Endodermal cell (in vitro differentiated cells): ENCODE measurements around the gene SMYD3. TPM values are rescaled to one million over a fixed set of nuclear protein-coding genes. Genes with fewer than 3 reads are reported as not detected.

Experiments
- DNase-seq: peaks from one replicate; pipeline ENCODE4 v3.0.0-alpha.2; 2017
- H3K27ac ChIP-seq: 2 replicates; pipeline ENCODE4 v1.5.1; 2013; ENCODE audit warnings: mild to moderate bottlenecking, low read depth, low read length, moderate library complexity
- H3K27me3 ChIP-seq: 2 replicates; pipeline ENCODE4 v1.6.1; 2013; ENCODE audit warnings: mild to moderate bottlenecking, low read length, moderate library complexity; ENCODE audit not compliant: insufficient read depth, control insufficient read depth, poor library complexity, severe bottlenecking
- H3K36me3 ChIP-seq: 2 replicates; pipeline ENCODE4 v1.7.0; 2013; ENCODE audit warnings: mild to moderate bottlenecking, low read length, moderate library complexity; ENCODE audit not compliant: control insufficient read depth, insufficient read depth
- H3K4me1 ChIP-seq: one replicate; pipeline ENCODE4 v1.7.0; 2013; ENCODE audit warnings: low read length; ENCODE audit not compliant: control insufficient read depth, insufficient read depth
- H3K4me3 ChIP-seq: 2 replicates; pipeline ENCODE4 v1.5.1; 2013; ENCODE audit warnings: mild to moderate bottlenecking, low read length, moderate library complexity
- H3K9ac ChIP-seq: 2 replicates; pipeline ENCODE4 v1.6.1; 2013; ENCODE audit warnings: mild to moderate bottlenecking, low read length, moderate library complexity; ENCODE audit not compliant: poor library complexity, severe bottlenecking; ENCODE audit errors: extremely low read depth
- H3K9me3 ChIP-seq: 2 replicates; pipeline ENCODE4 v1.6.1; 2013; ENCODE audit warnings: mild to moderate bottlenecking, low read length, moderate library complexity; ENCODE audit not compliant: control insufficient read depth
- H3K27ac Mint-ChIP-seq: 2 replicates; pipeline ENCODE4 v1.8.0; 2020; ENCODE audit warnings: mixed read lengths
- H3K27me3 Mint-ChIP-seq: 2 replicates; pipeline ENCODE4 v1.8.0; 2021; ENCODE audit warnings: mild to moderate bottlenecking, mixed read lengths; ENCODE audit not compliant: insufficient read depth
- H3K36me3 Mint-ChIP-seq: 2 replicates; pipeline ENCODE4 v1.8.0; 2020; ENCODE audit warnings: low read depth, mixed read lengths
- H3K4me1 Mint-ChIP-seq: 2 replicates; pipeline ENCODE4 v1.8.0; 2020; ENCODE audit warnings: mixed read lengths
- H3K4me3 Mint-ChIP-seq: 2 replicates; pipeline ENCODE4 v1.8.0; 2020; ENCODE audit warnings: mild to moderate bottlenecking, moderate library complexity, mixed read lengths
- H3K9me3 Mint-ChIP-seq: 2 replicates; pipeline ENCODE4 v1.8.0; 2020; ENCODE audit warnings: mild to moderate bottlenecking, mixed read lengths
- CTCF ChIP-seq: fragments of 200-600 bp; sonication (generic); conservative IDR thresholded peaks from 2 replicates; pipeline ENCODE4 v1.5.0; 2021; ENCODE audit warnings: antibody characterized with exemption, mild to moderate bottlenecking
- WGBS, 2 experiments: methylation state at CpG; one replicate each; pipeline versions ENCODE4 v1.1.5 to v1.1.7; 2013; ENCODE audit warnings: missing lambda C conversion rate in 2 of 2, mixed read lengths in 1 of 2; ENCODE audit not compliant: insufficient coverage in 1 of 2, insufficient read length in 1 of 2; 5-methylcytosine and 5-hydroxymethylcytosine counted together
- total RNA-seq, 2 donors: library from RNA; stranded (reverse); fragmentation: NEBNext Ultra II Directional in 1 of 2; extraction: Animal tissue kit (Norgen Biotek cat#: 25700) in 1 of 2; gene quantifications; 2 replicates in 1 of 2; 3 replicates in 1 of 2; pipeline ENCODE4 v1.2.1, GENCODE V29; 2021

SMYD3 gene
- total RNA-seq, 2 donors from 2014 or later, result 32.3 to 45.8 TPM

- H3K4me1 Mint-ChIP-seq, result no peaks in the 10 kb centered on the region
- no peak overlapping the region for H3K27ac Mint-ChIP-seq
- Histone ChIP-seq H3K9me3 (no peaks in the 10 kb centered on the region), H3K36me3 (no peaks in the 10 kb centered on the region), H3K4me1 (no peaks in the 10 kb centered on the region), H3K27me3 (no peaks in the 10 kb centered on the region), H3K4me3 (no peak overlapping the region), H3K9ac (no peak overlapping the region), H3K27ac (no peak overlapping the region)
- no peak for TF ChIP-seq CTCF
- 90 to 94% methylated on average over 8 of the region's 8 CpGs for WGBS, 2 experiments
- H3K4me3 Mint-ChIP-seq, result no peak overlapping the region
- no peaks in the 10 kb centered on the region for H3K27me3 Mint-ChIP-seq
- no peaks in the 10 kb centered on the region for H3K36me3 Mint-ChIP-seq
- no peaks in the 10 kb centered on the region for H3K9me3 Mint-ChIP-seq
- no peak for DNase-seq
Observed at GRCh38 chr1:246169486-246169885, 337.6 kb downstream of the SMYD3 start.

DNA sequence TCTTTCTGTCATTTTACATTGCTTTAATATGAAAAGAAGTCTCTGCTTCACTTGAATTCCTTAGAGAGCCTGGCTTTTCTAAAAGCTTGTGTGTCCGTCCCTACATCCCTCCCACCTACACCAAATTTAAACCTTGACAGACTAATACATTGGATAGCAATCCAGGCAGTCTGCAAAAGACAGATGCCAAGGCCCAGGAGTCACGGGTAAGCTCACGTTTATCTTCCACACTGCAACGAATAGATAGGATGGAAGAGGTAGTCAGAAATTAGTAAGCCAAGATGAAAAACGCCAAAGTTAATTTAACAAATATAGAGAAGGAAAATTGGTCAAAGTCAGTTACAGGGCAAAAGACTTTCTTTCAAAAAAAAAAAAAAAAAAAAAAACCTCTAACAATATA is 338.1 kb downstream of the SMYD3 start:
- H3K4me3 Mint-ChIP-seq, result no peak overlapping the region
- H3K4me1 Mint-ChIP-seq, result no peaks in the 10 kb centered on the region
- H3K27ac Mint-ChIP-seq, result no peak overlapping the region
- Histone ChIP-seq H3K27ac (no peak overlapping the region), H3K36me3 (no peaks in the 10 kb centered on the region), H3K9ac (no peak overlapping the region), H3K27me3 (no peaks in the 10 kb centered on the region), H3K4me3 (no peak overlapping the region), H3K9me3 (no peaks in the 10 kb centered on the region), H3K4me1 (no peaks in the 10 kb centered on the region)
- H3K9me3 Mint-ChIP-seq, result no peaks in the 10 kb centered on the region
- no peaks in the 10 kb centered on the region for H3K36me3 Mint-ChIP-seq
- TF ChIP-seq CTCF, result no peak
- H3K27me3 Mint-ChIP-seq, result no peaks in the 10 kb centered on the region
- 67 to 79% methylated on average over 3 to 5 of the region's 5 CpGs for WGBS, 2 experiments
- no peak for DNase-seq

DNA sequence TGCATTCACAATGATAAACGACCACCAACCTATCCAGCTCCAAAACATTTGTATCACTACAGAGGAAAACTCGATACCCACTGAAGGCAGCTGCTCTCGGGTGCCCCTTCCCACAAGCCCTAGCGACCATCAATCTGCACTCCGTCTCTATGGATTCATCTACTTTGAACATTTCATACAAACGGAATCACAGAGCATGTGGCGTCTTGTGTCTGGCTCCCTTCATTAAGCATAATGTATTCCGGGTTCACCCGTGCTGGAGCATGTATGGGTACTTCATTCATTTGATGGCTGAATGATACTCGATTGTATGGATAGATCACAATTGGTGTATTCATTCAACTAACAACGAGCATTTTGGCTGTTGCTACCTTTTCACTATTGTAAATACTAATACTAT is 340.2 kb downstream of the SMYD3 start:
- no peaks in the 10 kb centered on the region for H3K9me3 Mint-ChIP-seq
- TF ChIP-seq CTCF, result no peak
- Histone ChIP-seq H3K4me3 (no peak overlapping the region), H3K9me3 (no peaks in the 10 kb centered on the region), H3K9ac (no peak overlapping the region), H3K36me3 (no peaks in the 10 kb centered on the region), H3K27me3 (no peaks in the 10 kb centered on the region), H3K4me1 (no peaks in the 10 kb centered on the region), H3K27ac (no peak overlapping the region)
- H3K4me1 Mint-ChIP-seq, result peaks cover 2% of the 10 kb centered on the region
- no peak overlapping the region for H3K4me3 Mint-ChIP-seq
- no peak for DNase-seq
- no peaks in the 10 kb centered on the region for H3K27me3 Mint-ChIP-seq
- WGBS, 2 experiments, result 93 to 96% methylated on average over 8 to 10 of the region's 11 CpGs
- H3K27ac Mint-ChIP-seq, result no peak overlapping the region
- no peaks in the 10 kb centered on the region for H3K36me3 Mint-ChIP-seq
